Naive thymus-derived CD4-positive, alpha-beta T cell (primary cell): ENCODE measurements around the gene BCR. TPM values are rescaled to one million over a fixed set of nuclear protein-coding genes. Genes with fewer than 3 reads are reported as not detected.
"Not testable (repeated sequence)": the region's sequence is repeated elsewhere in the genome, so short reads cannot be mapped to it uniquely, and the experiment has no call there.

Experiments
- ATAC-seq: fragments of 150-1000 bp; cut with Tn5 transposase; 2 replicates; pipeline ENCODE4 v1.10.0; 2021; ENCODE audit warnings: mild to moderate bottlenecking, moderate library complexity
- CTCF ChIA-PET: fragments of 350-600 bp; sonication (Branson Sonifier 250); formaldehyde crosslinking; loops from one replicate; lab custom pipeline; 2021; ENCODE audit warnings: antibody characterized with exemption; lab: Charles Lee
- POLR2A ChIA-PET: fragments of 350-600 bp; sonication (Branson Sonifier 250); formaldehyde crosslinking; loops from one replicate; lab custom pipeline; 2021; ENCODE audit warnings: antibody characterized with exemption, inconsistent platforms; lab: Charles Lee
- DNase-seq, 9 donors: peaks; one replicate each; pipeline versions ENCODE4 v3.0.0 to v3.0.0-alpha.2; 2020 to 2022; ENCODE audit warnings: mixed read lengths in 1 of 9
- H3K27ac ChIP-seq: one replicate; pipeline ENCODE4 v1.7.0; 2013; ENCODE audit warnings: mild to moderate bottlenecking, low read depth, low read length, moderate library complexity
- H3K27me3 ChIP-seq, 2 donors: one replicate each; pipeline ENCODE4 v1.7.0; 2013; ENCODE audit warnings: low read length in 2 of 2, mild to moderate bottlenecking in 2 of 2, moderate library complexity in 2 of 2; ENCODE audit not compliant: control insufficient read depth in 2 of 2, insufficient read depth in 2 of 2
- H3K36me3 ChIP-seq, 3 experiments: 1 replicate in 2 of 3; 2 replicates in 1 of 3; pipeline ENCODE4 v1.7.0; 2013; ENCODE audit warnings: low read length in 3 of 3, mild to moderate bottlenecking in 3 of 3, moderate library complexity in 1 of 3; ENCODE audit not compliant: insufficient read depth in 3 of 3, control insufficient read depth in 2 of 3
- H3K4me1 ChIP-seq, 2 donors: one replicate each; pipeline ENCODE4 v1.7.0; 2013; ENCODE audit warnings: low read length in 2 of 2, mild to moderate bottlenecking in 2 of 2, moderate library complexity in 1 of 2; ENCODE audit not compliant: control insufficient read depth in 2 of 2, insufficient read depth in 2 of 2
- H3K4me3 ChIP-seq: 2 replicates; pipeline ENCODE4 v1.7.0; 2013; ENCODE audit warnings: mild to moderate bottlenecking, low read length
- H3K9me3 ChIP-seq, 3 experiments: 1 replicate in 2 of 3; 2 replicates in 1 of 3; pipeline ENCODE4 v1.7.0; 2013; ENCODE audit warnings: low read length in 3 of 3; ENCODE audit not compliant: control insufficient read depth in 2 of 3
- H3K27ac Mint-ChIP-seq, 9 donors: one replicate each; pipeline ENCODE4 v1.8.0; 2020 to 2022; ENCODE audit warnings: mixed read lengths in 9 of 9, mild to moderate bottlenecking in 8 of 9, moderate library complexity in 5 of 9, inconsistent platforms in 2 of 9
- H3K27me3 Mint-ChIP-seq, 5 donors: one replicate each; pipeline ENCODE4 v1.8.0; 2021 to 2022; ENCODE audit warnings: mixed read lengths in 5 of 5, mild to moderate bottlenecking in 1 of 5
- H3K36me3 Mint-ChIP-seq, 5 donors: one replicate each; pipeline ENCODE4 v1.8.0; 2020 to 2022; ENCODE audit warnings: mixed read lengths in 5 of 5, mild to moderate bottlenecking in 3 of 5, inconsistent platforms in 1 of 5
- H3K4me1 Mint-ChIP-seq, 7 donors: one replicate each; pipeline ENCODE4 v1.8.0; 2020 to 2022; ENCODE audit warnings: mixed read lengths in 7 of 7, mild to moderate bottlenecking in 3 of 7, inconsistent platforms in 1 of 7
- H3K4me3 Mint-ChIP-seq, 10 donors: one replicate each; pipeline ENCODE4 v1.8.0; 2020 to 2022; ENCODE audit warnings: mild to moderate bottlenecking in 10 of 10, mixed read lengths in 10 of 10, moderate library complexity in 6 of 10, inconsistent platforms in 2 of 10
- H3K9me3 Mint-ChIP-seq, 11 donors: one replicate each; pipeline ENCODE4 v1.8.0; 2020 to 2022; ENCODE audit warnings: mixed read lengths in 11 of 11, mild to moderate bottlenecking in 4 of 11, inconsistent platforms in 1 of 11, moderate library complexity in 1 of 11
- intact Hi-C, 2 donors: fragments of 100-400 bp; cut with micrococcal nuclease; formaldehyde crosslinking; loops; one replicate each; pipeline ENCODE4 v1.15.1; 2023
- polyA plus RNA-seq, 2 donors: library from polyadenylated mRNA; unstranded; fragments of 300-500 nt; fragmentation: Illumina TruSeq; gene quantifications; one replicate each; pipeline ENCODE4 v1.2.3, GENCODE V29; 2021
- total RNA-seq, 6 experiments: library from RNA in 5 of 6; stranded (reverse) in 5 of 6; gene quantifications; 1 replicate in 5 of 6; 2 replicates in 1 of 6; pipeline ENCODE4 v1.2.3 and lab custom pipeline; 2021 to 2026

Gene BCR
- total and polyA plus RNA-seq, 7 experiments from 2014 or later = 6.1 to 103 (median 83.8) TPM

DNA sequence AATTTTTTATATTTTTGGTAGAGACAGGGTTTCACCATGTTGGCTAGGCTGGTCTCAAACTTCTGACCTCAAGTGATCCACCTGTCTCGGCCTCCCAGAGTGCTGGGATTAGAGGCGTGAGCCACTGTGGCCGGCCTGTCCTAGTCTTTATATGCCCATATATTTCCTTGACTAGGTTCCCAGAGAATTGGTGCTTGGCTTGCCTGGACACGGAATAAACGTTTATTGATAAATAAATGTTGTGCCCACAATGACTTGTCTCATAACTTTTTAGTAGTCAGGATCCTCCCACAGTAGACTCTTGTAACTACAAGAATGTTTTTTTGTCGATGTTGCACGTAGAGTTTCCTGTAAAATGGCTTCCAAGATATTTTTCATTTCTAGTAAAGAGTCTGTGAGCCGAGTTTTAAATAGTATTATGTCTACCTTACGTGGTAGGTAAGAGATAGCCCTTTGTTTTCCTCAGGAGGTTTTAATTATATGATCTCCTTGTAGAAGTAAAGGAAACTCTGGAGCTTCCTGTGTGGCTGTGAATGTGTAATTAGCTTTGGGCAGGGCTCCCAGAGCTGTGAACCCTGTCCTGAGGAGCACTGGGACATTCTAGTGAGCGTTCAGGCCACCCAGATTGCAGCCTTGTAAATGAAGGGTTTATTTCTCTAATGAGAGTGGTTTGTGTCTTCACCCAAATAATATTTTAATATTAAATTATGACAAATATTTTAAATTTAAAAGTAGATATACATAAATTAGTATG, 161.8 kb downstream of the BCR start:
- H3K9me3 ChIP-seq, ATAC-seq, H3K36me3 ChIP-seq, POLR2A ChIA-PET, H3K27ac ChIP-seq, H3K4me3 ChIP-seq, DNase-seq, H3K27me3 ChIP-seq, H3K4me1 ChIP-seq, H3K9me3 Mint-ChIP-seq, H3K27me3 Mint-ChIP-seq, H3K4me1 Mint-ChIP-seq, intact Hi-C loops, H3K27ac Mint-ChIP-seq, H3K36me3 Mint-ChIP-seq, H3K4me3 Mint-ChIP-seq, CTCF ChIA-PET: not testable (repeated sequence)

DNA sequence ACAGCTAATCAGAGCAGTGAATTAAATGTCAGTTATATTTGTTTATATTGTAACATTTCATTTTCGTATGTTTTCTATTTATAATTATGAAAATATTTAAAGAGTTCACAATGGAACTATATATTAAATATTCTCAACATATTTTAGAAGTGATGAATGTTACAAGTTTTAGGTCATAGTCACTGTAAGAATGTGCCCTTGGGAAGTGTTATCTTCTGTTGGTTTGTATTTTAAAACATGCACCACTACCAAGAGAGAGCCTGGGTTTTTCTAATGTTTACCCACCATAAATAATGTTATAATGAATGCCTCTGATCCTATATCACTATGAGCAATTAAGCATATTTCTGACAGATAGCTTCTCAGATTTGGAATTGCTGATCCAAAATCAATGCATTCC, 171.0 kb downstream of the BCR start:
- intact Hi-C loops = no loop called here

GRCh38 chr22:23353004-23353403, 172.7 kb downstream of the BCR start:
- Histone ChIP-seq H3K9me3 (no peaks in the 10 kb centered on the region), H3K4me3 (no peak overlapping the region), H3K27me3 (no peaks in the 10 kb centered on the region), H3K4me1 (no peaks in the 10 kb centered on the region), H3K27ac (no peak overlapping the region), H3K36me3 (no peaks in the 10 kb centered on the region)
- H3K4me1 Mint-ChIP-seq = peaks cover 0 to 5% (median 0%) of the 10 kb centered on the region in 7 donors
- H3K27me3 Mint-ChIP-seq = peaks cover 4 to 34% (median 10%) of the 10 kb centered on the region in 5 donors
- peak overlapping the region in 1 of 9 donors; percentile 48 for H3K27ac Mint-ChIP-seq
- CTCF ChIA-PET = no interaction called here
- POLR2A ChIA-PET = no interaction called here
- DNase-seq (no peak), ATAC-seq (no peak)
- H3K4me3 Mint-ChIP-seq = no peak overlapping the region
- peaks cover 0 to 2% (median 0%) of the 10 kb centered on the region in 11 donors for H3K9me3 Mint-ChIP-seq
- intact Hi-C loops = no loop called here
- H3K36me3 Mint-ChIP-seq = no peaks in the 10 kb centered on the region

More for the DNA sequence above, 171.0 kb downstream of the BCR start:
- no peak for DNase-seq
- no peak overlapping the region for H3K27ac ChIP-seq
- Mint-ChIP-seq H3K36me3 (no peaks in the 10 kb centered on the region), H3K4me3 (no peak overlapping the region), H3K27ac (no peak overlapping the region), H3K9me3 (no peaks in the 10 kb centered on the region), H3K4me1 (peaks cover 0 to 5% (median 0%) of the 10 kb centered on the region in 7 donors), H3K27me3 (peaks cover 4 to 40% (median 10%) of the 10 kb centered on the region in 5 donors)
- H3K36me3 ChIP-seq = no peaks in the 10 kb centered on the region
- no peaks in the 10 kb centered on the region for H3K9me3 ChIP-seq
- no peak for ATAC-seq
- no peak overlapping the region for H3K4me3 ChIP-seq
- H3K4me1 ChIP-seq = no peaks in the 10 kb centered on the region
- POLR2A ChIA-PET = no interaction called here
- no peaks in the 10 kb centered on the region for H3K27me3 ChIP-seq
- CTCF ChIA-PET = no interaction called here

- POLR2A ChIA-PET = no interaction called here
Measured at GRCh38 chr22:23353696-23354095, 173.4 kb downstream of the BCR start.

GRCh38 chr22:23356094-23356493, 175.8 kb downstream of the BCR start:
- POLR2A ChIA-PET = no interaction called here
- Mint-ChIP-seq H3K27ac (no peak overlapping the region), H3K27me3 (peaks cover 4 to 15% (median 8%) of the 10 kb centered on the region in 5 donors)

More at GRCh38 chr22:23353696-23354095, 173.4 kb downstream of the BCR start:
- CTCF ChIA-PET = no interaction called here
- no peak overlapping the region for H3K4me3 ChIP-seq
- Mint-ChIP-seq H3K4me1 (peaks cover 0 to 5% (median 0%) of the 10 kb centered on the region in 7 donors), H3K27me3 (peaks cover 4 to 27% (median 10%) of the 10 kb centered on the region in 5 donors), H3K27ac (no peak overlapping the region), H3K4me3 (no peak overlapping the region), H3K9me3 (peaks cover 0 to 2% (median 0%) of the 10 kb centered on the region in 11 donors), H3K36me3 (no peaks in the 10 kb centered on the region)
- H3K9me3 ChIP-seq = no peaks in the 10 kb centered on the region
- intact Hi-C loops = no loop called here
- H3K36me3 ChIP-seq = no peaks in the 10 kb centered on the region
- no peaks in the 10 kb centered on the region for H3K4me1 ChIP-seq
- no peak overlapping the region for H3K27ac ChIP-seq
- H3K27me3 ChIP-seq = no peaks in the 10 kb centered on the region
- DNase-seq = no peak
- no peak for ATAC-seq

GRCh38 chr22:23357053-23357452, 176.7 kb downstream of the BCR start:
- H3K4me3 Mint-ChIP-seq = no peak overlapping the region
- Histone ChIP-seq H3K4me3 (no peak overlapping the region), H3K27ac (no peak overlapping the region), H3K4me1 (no peaks in the 10 kb centered on the region), H3K9me3 (no peaks in the 10 kb centered on the region), H3K36me3 (no peaks in the 10 kb centered on the region), H3K27me3 (no peaks in the 10 kb centered on the region)
- peaks cover 0 to 6% (median 0%) of the 10 kb centered on the region in 7 donors for H3K4me1 Mint-ChIP-seq
- intact Hi-C loops = no loop called here
- POLR2A ChIA-PET = no interaction called here
- DNase-seq = no peak
- H3K27me3 Mint-ChIP-seq = peaks cover 4 to 15% (median 8%) of the 10 kb centered on the region in 5 donors
- peaks cover 0 to 2% (median 0%) of the 10 kb centered on the region in 11 donors for H3K9me3 Mint-ChIP-seq
- no peak for ATAC-seq
- no peaks in the 10 kb centered on the region for H3K36me3 Mint-ChIP-seq
- CTCF ChIA-PET = no interaction called here
- H3K27ac Mint-ChIP-seq = no peak overlapping the region

More at GRCh38 chr22:23356094-23356493, 175.8 kb downstream of the BCR start:
- Histone ChIP-seq H3K27me3 (no peaks in the 10 kb centered on the region), H3K27ac (no peak overlapping the region), H3K36me3 (no peaks in the 10 kb centered on the region), H3K4me1 (no peaks in the 10 kb centered on the region), H3K9me3 (no peaks in the 10 kb centered on the region), H3K4me3 (no peak overlapping the region)
- Mint-ChIP-seq H3K4me1 (peaks cover 0 to 6% (median 0%) of the 10 kb centered on the region in 7 donors), H3K36me3 (no peaks in the 10 kb centered on the region), H3K4me3 (no peak overlapping the region), H3K9me3 (peaks cover 0 to 2% (median 0%) of the 10 kb centered on the region in 11 donors)
- CTCF ChIA-PET = no interaction called here
- intact Hi-C loops = no loop called here
- ATAC-seq (no peak), DNase-seq (no peak)
